ENCODE measurements around the gene PRICKLE1. TPM values are rescaled to one million over a fixed set of nuclear protein-coding genes. Genes with fewer than 3 reads are reported as not detected.

PRICKLE1 gene
- polyA plus RNA-seq, 1 donor from 2014 or later = 20.6 TPM

DNA sequence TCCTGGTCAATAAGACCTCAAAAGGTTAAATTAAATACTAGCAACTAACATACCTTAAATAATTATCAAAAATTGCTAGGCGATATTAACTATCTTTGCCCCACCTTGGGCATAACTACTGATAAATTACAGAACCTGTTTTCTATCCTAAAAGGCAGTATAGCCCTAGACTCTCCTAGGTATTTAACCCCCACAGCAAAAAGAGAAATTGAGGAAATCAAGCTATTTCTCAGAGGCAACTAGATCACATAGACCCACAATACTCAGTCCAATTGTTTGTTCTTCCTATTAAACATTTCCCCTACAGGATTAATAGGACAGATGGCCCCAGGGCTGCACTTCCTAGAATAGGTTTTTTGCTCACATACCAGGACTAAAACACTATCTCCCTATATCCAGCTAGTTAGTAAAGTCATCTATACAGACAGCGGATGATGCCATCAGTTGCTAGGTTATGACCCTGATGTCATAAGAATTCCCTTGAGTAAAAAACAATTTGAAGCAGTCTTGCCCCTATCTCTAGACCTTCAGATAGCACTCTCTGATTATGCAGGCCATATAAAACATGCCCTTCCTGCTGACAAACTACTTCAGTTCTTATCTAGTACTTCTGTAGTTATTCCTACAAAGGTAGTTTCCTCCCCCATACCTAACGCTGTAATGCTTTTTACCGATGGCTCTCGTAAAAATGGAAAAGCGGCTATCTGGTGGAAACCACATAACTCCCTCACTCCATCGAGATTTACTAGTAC lies 145.2 kb downstream of the PRICKLE1 start:
- no peak overlapping the region for H2AFZ ChIP-seq (ENCODE audit: low read depth, low read length)
- H3F3A ChIP-seq (ENCODE audit: insufficient read depth, low read length, poor library complexity, severe bottlenecking) = no peaks in the 10 kb centered on the region
- H3K9me3 ChIP-seq (ENCODE audit: low read length) = no peaks in the 10 kb centered on the region
- H3K4me2 ChIP-seq (ENCODE audit: low read length) = no peak overlapping the region
- no peaks in the 10 kb centered on the region for H4K20me1 ChIP-seq (ENCODE audit: insufficient read depth)
- H3K9me2 ChIP-seq (ENCODE audit: insufficient read depth, low read length) = no peaks in the 10 kb centered on the region
- no peaks in the 10 kb centered on the region for H3K27me3 ChIP-seq (ENCODE audit: insufficient read depth, low read depth, low read length)
- H3K79me2 ChIP-seq (replicated peaks; ENCODE audit: insufficient read depth, low read length) = no peaks in the 10 kb centered on the region
- peaks cover 22% of the 10 kb centered on the region for H3K36me3 ChIP-seq (ENCODE audit: insufficient read depth, low read length)
- no peak overlapping the region for H3K9ac ChIP-seq (ENCODE audit: low read length)
- no peak overlapping the region for H3K4me3 ChIP-seq (ENCODE audit: low read length)
- TF ChIP-seq EP300 (conservative IDR thresholded peaks at IDR 0.05; ENCODE audit: poor library complexity, severe bottlenecking) (no peak), RAD21 (conservative IDR thresholded peaks at IDR 0.05) (no peak), MXI1 (conservative IDR thresholded peaks at IDR 0.05; ENCODE audit: poor library complexity, severe bottlenecking) (no peak), EZH2 (IDR thresholded peaks at IDR 0.05; ENCODE audit: borderline replicate concordance, insufficient read depth, low read length, poor library complexity, severe bottlenecking) (no peak), SMC3 (conservative IDR thresholded peaks at IDR 0.05; ENCODE audit: poor library complexity) (no peak), POLR2AphosphoS5 (IDR thresholded peaks at IDR 0.05) (no peak), TAF1 (IDR thresholded peaks at IDR 0.05; ENCODE audit: low read depth) (no peak)
- TF ChIP-seq, protein P1, sequence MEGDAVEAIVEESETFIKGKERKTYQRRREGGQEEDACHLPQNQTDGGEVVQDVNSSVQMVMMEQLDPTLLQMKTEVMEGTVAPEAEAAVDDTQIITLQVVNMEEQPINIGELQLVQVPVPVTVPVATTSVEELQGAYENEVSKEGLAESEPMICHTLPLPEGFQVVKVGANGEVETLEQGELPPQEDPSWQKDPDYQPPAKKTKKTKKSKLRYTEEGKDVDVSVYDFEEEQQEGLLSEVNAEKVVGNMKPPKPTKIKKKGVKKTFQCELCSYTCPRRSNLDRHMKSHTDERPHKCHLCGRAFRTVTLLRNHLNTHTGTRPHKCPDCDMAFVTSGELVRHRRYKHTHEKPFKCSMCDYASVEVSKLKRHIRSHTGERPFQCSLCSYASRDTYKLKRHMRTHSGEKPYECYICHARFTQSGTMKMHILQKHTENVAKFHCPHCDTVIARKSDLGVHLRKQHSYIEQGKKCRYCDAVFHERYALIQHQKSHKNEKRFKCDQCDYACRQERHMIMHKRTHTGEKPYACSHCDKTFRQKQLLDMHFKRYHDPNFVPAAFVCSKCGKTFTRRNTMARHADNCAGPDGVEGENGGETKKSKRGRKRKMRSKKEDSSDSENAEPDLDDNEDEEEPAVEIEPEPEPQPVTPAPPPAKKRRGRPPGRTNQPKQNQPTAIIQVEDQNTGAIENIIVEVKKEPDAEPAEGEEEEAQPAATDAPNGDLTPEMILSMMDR (IDR thresholded peaks at IDR 0.05; ENCODE audit: poor library complexity, severe bottlenecking) = no peak
- TF ChIP-seq, protein P2, sequence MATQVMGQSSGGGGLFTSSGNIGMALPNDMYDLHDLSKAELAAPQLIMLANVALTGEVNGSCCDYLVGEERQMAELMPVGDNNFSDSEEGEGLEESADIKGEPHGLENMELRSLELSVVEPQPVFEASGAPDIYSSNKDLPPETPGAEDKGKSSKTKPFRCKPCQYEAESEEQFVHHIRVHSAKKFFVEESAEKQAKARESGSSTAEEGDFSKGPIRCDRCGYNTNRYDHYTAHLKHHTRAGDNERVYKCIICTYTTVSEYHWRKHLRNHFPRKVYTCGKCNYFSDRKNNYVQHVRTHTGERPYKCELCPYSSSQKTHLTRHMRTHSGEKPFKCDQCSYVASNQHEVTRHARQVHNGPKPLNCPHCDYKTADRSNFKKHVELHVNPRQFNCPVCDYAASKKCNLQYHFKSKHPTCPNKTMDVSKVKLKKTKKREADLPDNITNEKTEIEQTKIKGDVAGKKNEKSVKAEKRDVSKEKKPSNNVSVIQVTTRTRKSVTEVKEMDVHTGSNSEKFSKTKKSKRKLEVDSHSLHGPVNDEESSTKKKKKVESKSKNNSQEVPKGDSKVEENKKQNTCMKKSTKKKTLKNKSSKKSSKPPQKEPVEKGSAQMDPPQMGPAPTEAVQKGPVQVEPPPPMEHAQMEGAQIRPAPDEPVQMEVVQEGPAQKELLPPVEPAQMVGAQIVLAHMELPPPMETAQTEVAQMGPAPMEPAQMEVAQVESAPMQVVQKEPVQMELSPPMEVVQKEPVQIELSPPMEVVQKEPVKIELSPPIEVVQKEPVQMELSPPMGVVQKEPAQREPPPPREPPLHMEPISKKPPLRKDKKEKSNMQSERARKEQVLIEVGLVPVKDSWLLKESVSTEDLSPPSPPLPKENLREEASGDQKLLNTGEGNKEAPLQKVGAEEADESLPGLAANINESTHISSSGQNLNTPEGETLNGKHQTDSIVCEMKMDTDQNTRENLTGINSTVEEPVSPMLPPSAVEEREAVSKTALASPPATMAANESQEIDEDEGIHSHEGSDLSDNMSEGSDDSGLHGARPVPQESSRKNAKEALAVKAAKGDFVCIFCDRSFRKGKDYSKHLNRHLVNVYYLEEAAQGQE (IDR thresholded peaks at IDR 0.05; ENCODE audit: borderline replicate concordance) = no peak
- no peak overlapping the region for H3K27ac ChIP-seq (ENCODE audit: low read length)

DNA sequence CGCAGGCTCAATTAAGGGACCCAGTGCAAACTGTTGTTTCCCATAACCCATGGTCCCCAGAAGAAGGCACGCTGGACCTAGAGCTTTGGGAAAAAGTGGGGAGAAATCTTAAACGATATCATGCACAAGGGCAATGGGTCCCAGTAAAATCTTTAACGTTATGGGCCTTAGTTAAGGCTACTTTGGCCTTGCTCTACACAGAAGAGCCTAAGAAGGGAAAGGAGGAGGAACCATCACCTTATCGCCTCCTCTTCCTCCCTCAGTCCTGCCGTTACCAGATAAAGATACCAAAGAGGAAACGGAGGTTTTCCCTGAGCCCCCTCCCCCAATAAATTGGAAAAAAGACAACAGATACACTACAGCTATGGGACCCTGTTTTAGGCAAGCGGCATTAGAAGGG lies 146.7 kb downstream of the PRICKLE1 start:
- Histone ChIP-seq H3K4me3 (ENCODE audit: low read length) (no peak overlapping the region), H3K79me2 (replicated peaks; ENCODE audit: insufficient read depth, low read length) (no peaks in the 10 kb centered on the region), H3K27me3 (ENCODE audit: insufficient read depth, low read depth, low read length) (no peaks in the 10 kb centered on the region), H3K27ac (ENCODE audit: low read length) (no peak overlapping the region), H2AFZ (ENCODE audit: low read depth, low read length) (no peak overlapping the region), H3F3A (ENCODE audit: insufficient read depth, low read length, poor library complexity, severe bottlenecking) (no peaks in the 10 kb centered on the region), H3K9ac (ENCODE audit: low read length) (no peak overlapping the region), H3K9me2 (ENCODE audit: insufficient read depth, low read length) (no peaks in the 10 kb centered on the region), H3K9me3 (ENCODE audit: low read length) (no peaks in the 10 kb centered on the region), H3K4me2 (ENCODE audit: low read length) (no peak overlapping the region), H3K36me3 (ENCODE audit: insufficient read depth, low read length) (peaks cover 22% of the 10 kb centered on the region), H4K20me1 (ENCODE audit: insufficient read depth) (no peaks in the 10 kb centered on the region)
- TF ChIP-seq RAD21 (conservative IDR thresholded peaks at IDR 0.05) (no peak), POLR2AphosphoS5 (IDR thresholded peaks at IDR 0.05) (no peak), EP300 (conservative IDR thresholded peaks at IDR 0.05; ENCODE audit: poor library complexity, severe bottlenecking) (no peak), TAF1 (IDR thresholded peaks at IDR 0.05; ENCODE audit: low read depth) (no peak), EZH2 (IDR thresholded peaks at IDR 0.05; ENCODE audit: borderline replicate concordance, insufficient read depth, low read length, poor library complexity, severe bottlenecking) (no peak), MXI1 (conservative IDR thresholded peaks at IDR 0.05; ENCODE audit: poor library complexity, severe bottlenecking) (no peak), SMC3 (conservative IDR thresholded peaks at IDR 0.05; ENCODE audit: poor library complexity) (no peak)
- TF ChIP-seq, protein P1 (IDR thresholded peaks at IDR 0.05; ENCODE audit: poor library complexity, severe bottlenecking) = no peak
- TF ChIP-seq, protein P2 (IDR thresholded peaks at IDR 0.05; ENCODE audit: borderline replicate concordance) = no peak
